K562 (cell line): ENCODE results near the gene GGTLC1. TPM values are rescaled to one million over a fixed set of nuclear protein-coding genes. Genes with fewer than 3 reads are reported as not detected.

Source experiments
- ATAC-seq: fragments of 200-7000 bp; cut with Tn5 transposase; 3 replicates; pipeline ENCODE4 v1.9.1; 2020; ENCODE audit warnings: moderate library complexity
- BruUV-seq: library from RNA; stranded (reverse); fragments of 400-500 nt; replicated peaks from 2 replicates; lab custom pipeline; 2021; lab: Mats Ljungman, UMichigan
- CTCF ChIA-PET: fragments of 300-600 bp; formaldehyde crosslinking; extraction: SDS; loops from one replicate; lab custom pipeline; 2021; ENCODE audit warnings: low intra/inter-chr PET ratio; lab: Yijun Ruan, JAX
- POLR2A ChIA-PET: fragments of 300-600, 350-650 bp; sonication (Branson Sonifier 250); formaldehyde crosslinking; extraction: SDS; loops from one replicate; lab custom pipeline; 2021; ENCODE audit warnings: antibody characterized with exemption, inconsistent platforms; lab: Yijun Ruan, JAX
- DNase-seq, 4 experiments: peaks; one replicate each; pipeline versions ENCODE4 v3.0.0 to v3.0.0-alpha.2; 2011 to 2018; ENCODE audit warnings: low spot score in 3 of 4, mixed read lengths in 3 of 4; ENCODE audit errors: extremely low read depth in 1 of 4
- FAIRE-seq: peaks from 2 replicates; lab custom pipeline; 2011; peaks lifted over from hg19 to GRCh38; lab: Jason Lieb, UNC
- H2AFZ ChIP-seq: 2 replicates; pipeline ENCODE4 v1.6.0; 2011; ENCODE audit warnings: low read depth, low read length, control low read depth, inconsistent platforms
- H3K27ac ChIP-seq: fragments of 200-600 bp; 3 replicates; pipeline ENCODE4 v1.8.0; 2011; ENCODE audit warnings: low read depth, mild to moderate bottlenecking, control low read depth, inconsistent platforms, low read length, moderate library complexity, mixed read lengths; ENCODE audit errors: extremely low read depth
- H3K27me3 ChIP-seq, 2 experiments: fragments of 300-600 bp in 1 of 2; 2 replicates in 1 of 2; 3 replicates in 1 of 2; pipeline versions ENCODE4 v1.6.0 to v1.8.0; 2011; ENCODE audit warnings: inconsistent platforms in 2 of 2, low read length in 2 of 2, mild to moderate bottlenecking in 1 of 2, mixed read lengths in 1 of 2, moderate library complexity in 1 of 2; ENCODE audit not compliant: control insufficient read depth in 2 of 2, insufficient read depth in 2 of 2
- H3K36me3 ChIP-seq: fragments of 300-600 bp; 3 replicates; pipeline ENCODE4 v1.8.0; 2011; ENCODE audit warnings: mild to moderate bottlenecking, low read length, inconsistent platforms; ENCODE audit not compliant: control insufficient read depth, insufficient read depth
- H3K4me1 ChIP-seq, 2 experiments: fragments of 200-600 bp in 1 of 2; replicated peaks in 1 of 2; 2 replicates in 1 of 2; 3 replicates in 1 of 2; pipeline versions ENCODE4 v1.5.1 to v1.8.0; 2011; ENCODE audit warnings: inconsistent platforms in 2 of 2, low read length in 2 of 2, mild to moderate bottlenecking in 1 of 2, mixed read lengths in 1 of 2, moderate library complexity in 1 of 2; ENCODE audit not compliant: control insufficient read depth in 2 of 2, insufficient read depth in 2 of 2
- H3K4me2 ChIP-seq: 2 replicates; pipeline ENCODE4 v1.6.1; 2011; ENCODE audit warnings: low read length, control low read depth, inconsistent platforms, mixed read lengths; ENCODE audit not compliant: insufficient read depth
- H3K4me3 ChIP-seq: fragments of 200-600 bp; sonication (generic), shearing (Covaris generic); 2 replicates; pipeline ENCODE4 v1.5.1; 2016; ENCODE audit warnings: control low read depth, inconsistent platforms
- H3K79me2 ChIP-seq: fragments of 200-600 bp; 3 replicates; pipeline ENCODE4 v1.8.0; 2011; ENCODE audit warnings: low read length, inconsistent platforms; ENCODE audit not compliant: control insufficient read depth, insufficient read depth
- H3K9ac ChIP-seq, 2 experiments: 2 replicates each; pipeline versions ENCODE4 v1.6.0 to v1.6.1; 2011; ENCODE audit warnings: low read depth in 2 of 2, low read length in 2 of 2, control low read depth in 1 of 2, inconsistent platforms in 1 of 2, mild to moderate bottlenecking in 1 of 2, mixed read lengths in 1 of 2; ENCODE audit not compliant: insufficient read depth in 1 of 2
- H3K9me1 ChIP-seq: one replicate; pipeline ENCODE4 v1.6.0; 2011; ENCODE audit warnings: inconsistent platforms, mild to moderate bottlenecking, low read length, moderate library complexity; ENCODE audit not compliant: control insufficient read depth, insufficient read depth
- H3K9me3 ChIP-seq: replicated peaks from 2 replicates; pipeline ENCODE4 v1.5.1; 2011; ENCODE audit warnings: low read depth, low read length, inconsistent platforms; ENCODE audit not compliant: control insufficient read depth, insufficient read depth
- H4K20me1 ChIP-seq: replicated peaks from 2 replicates; pipeline ENCODE4 v1.6.1; 2011; ENCODE audit warnings: low read length, inconsistent platforms, mixed read lengths; ENCODE audit not compliant: control insufficient read depth, insufficient read depth
- KDM2B ChIP-seq: fragments of 250-450 bp; sonication (Bioruptor Pico); IDR thresholded peaks from 2 replicates; pipeline ENCODE4 v1.8.0; 2021; ENCODE audit warnings: mild to moderate bottlenecking, moderate library complexity
- KLF16 ChIP-seq: IDR thresholded peaks from 2 replicates; pipeline ENCODE4 v1.6.1; 2016; ENCODE audit warnings: antibody characterized with exemption
- NFXL1 ChIP-seq: fragments of 450-650 bp; formaldehyde crosslinking; IDR thresholded peaks from 2 replicates; pipeline ENCODE4 v1.4.0; 2021; ENCODE audit warnings: mild to moderate bottlenecking
- NR1H2 ChIP-seq: sonication (generic); formaldehyde crosslinking; IDR thresholded peaks from 2 replicates; pipeline ENCODE4 v1.4.0; 2020; ENCODE audit warnings: mild to moderate bottlenecking, missing genetic modification reagents
- PYGO2 ChIP-seq: fragments of 450-650 bp; IDR thresholded peaks from 2 replicates; pipeline ENCODE4 v1.6.1; 2016; ENCODE audit warnings: mild to moderate bottlenecking, missing genetic modification characterization, moderate library complexity, missing compliant biosample characterization
- RNF219 ChIP-seq: fragments of 250-450 bp; sonication (Bioruptor Pico); IDR thresholded peaks from 2 replicates; pipeline ENCODE4 v1.5.0; 2022; ENCODE audit warnings: mild to moderate bottlenecking
- SMAD2 ChIP-seq: fragments of 150-350 bp; IDR thresholded peaks from 2 replicates; pipeline ENCODE4 v1.6.1; 2014; ENCODE audit warnings: low read depth, mild to moderate bottlenecking, low read length
- SREBF2 ChIP-seq: sonication (generic); formaldehyde crosslinking; IDR thresholded peaks from 2 replicates; pipeline ENCODE4 v1.4.0; 2020; ENCODE audit warnings: mild to moderate bottlenecking, missing genetic modification reagents
- TARDBP ChIP-seq: fragments of 450-650 bp; IDR thresholded peaks from 2 replicates; pipeline ENCODE4 v1.6.1; 2016
- TCF7L2 ChIP-seq: fragments of 150-350 bp; IDR thresholded peaks from 2 replicates; pipeline ENCODE4 v1.6.1; 2016; ENCODE audit warnings: low read depth, mild to moderate bottlenecking, low read length, moderate library complexity
- ZBTB2 ChIP-seq: fragments of 450-650 bp; IDR thresholded peaks from 2 replicates; pipeline ENCODE4 v1.6.1; 2016; ENCODE audit warnings: antibody characterized with exemption
- ZBTB5 ChIP-seq: fragments of 450-650 bp; IDR thresholded peaks from 2 replicates; pipeline ENCODE4 v1.6.1; 2017; ENCODE audit warnings: antibody characterized with exemption
- ZC3H11A ChIP-seq: IDR thresholded peaks from 2 replicates; pipeline ENCODE4 v1.6.1; 2012; ENCODE audit warnings: low read depth, low read length, improper control_type of control experiment
- ZNF395 ChIP-seq: fragments of 200-800 bp; sonication (Bioruptor generic); IDR thresholded peaks from 2 replicates; pipeline ENCODE4 v1.6.1; 2017; ENCODE audit warnings: missing genetic modification characterization, missing compliant biosample characterization
- WGBS: fragments of 100-300 bp; shearing (Covaris generic); methylation state at CpG from one replicate; pipeline ENCODE4 v1.1.6; 2016; ENCODE audit warnings: low coverage, mixed read lengths; ENCODE audit not compliant: insufficient coverage; ENCODE audit errors: missing lambda C conversion rate; 5-methylcytosine and 5-hydroxymethylcytosine counted together
- in situ Hi-C: fragments of 300-500 bp; cut with MboI; formaldehyde crosslinking; loops from 4 replicates; pipeline ENCODE4 v1.15.0; 2018; ENCODE audit warnings: inconsistent platforms, mixed read lengths
- intact Hi-C: fragments of 100-400 bp; cut with micrococcal nuclease; formaldehyde crosslinking; loops from 2 replicates; pipeline ENCODE4 v1.14.2; 2022
- polyA plus RNA-seq, 8 experiments: library from polyadenylated mRNA; depleted of rRNA in 4 of 8; stranded (reverse) in 5 of 8; unstranded in 3 of 8; fragments of >200 nt; fragmentation: Nextera tagmentation in 2 of 8; fragmentation: Illumina TruSeq in 1 of 8; extraction: Ambion mirVana in 2 of 8; extraction: Trizol in 1 of 8; gene quantifications; 2 replicates each; pipeline versions ENCODE4 v1.2.1 to v1.2.3, GENCODE V29; 2011 to 2014; ENCODE audit warnings: inconsistent platforms in 1 of 8, missing spikeins in 1 of 8
- total RNA-seq, 7 experiments: library from RNA; depleted of rRNA in 6 of 7; stranded (reverse); fragments of >200 nt in 6 of 7; fragmentation: Illumina TruSeq in 2 of 7; extraction: Trizol in 2 of 7; gene quantifications; 2 replicates each; pipeline versions ENCODE4 v1.2.1 to v1.2.3, GENCODE V29; 2011 to 2021; ENCODE audit warnings: low replicate concordance in 1 of 7

GGTLC1 gene
- total and polyA plus RNA-seq, 9 of the 15 experiments (the other 6 are each of a cell fraction or from before 2014, with no cell fraction given): not detected

GRCh38 chr20:24016607-24017457, 28.3 kb upstream of the GGTLC1 start:
- H3K27ac ChIP-seq: no peak overlapping the region
- ChIA-PET POLR2A (no interaction called here), CTCF (no interaction called here)
- no peak for DNase-seq
- in situ Hi-C loops: no loop called here
- no peak overlapping the region for H2AFZ ChIP-seq
- intact Hi-C loops: no loop called here
- FAIRE-seq: no peak
- no peaks in the 10 kb centered on the region for H3K4me1 ChIP-seq
- BruUV-seq: no TSS peak
- WGBS: 0% methylated on average over 8 of the region's 8 CpGs
- no peaks in the 10 kb centered on the region for H3K36me3 ChIP-seq
- no peaks in the 10 kb centered on the region for H3K9me1 ChIP-seq
- H3K9ac ChIP-seq: no peak overlapping the region
- H3K79me2 ChIP-seq: no peaks in the 10 kb centered on the region
- H4K20me1 ChIP-seq: no peaks in the 10 kb centered on the region
- no peaks in the 10 kb centered on the region for H3K9me3 ChIP-seq
- peaks cover 0 to 16% of the 10 kb centered on the region in 2 experiments; a peak in 1 of 5 replicates for H3K27me3 ChIP-seq
- no peak for ATAC-seq
- H3K4me2 ChIP-seq: no peak overlapping the region
- H3K4me3 ChIP-seq: no peak overlapping the region
- TF ChIP-seq ZBTB5: no peak
- no peak for TF ChIP-seq KLF16
- no peak for TF ChIP-seq KDM2B (CRISPR knock-in tag)
- no peak for TF ChIP-seq RNF219 (CRISPR knock-in tag)
- TF ChIP-seq NR1H2 (CRISPR knock-in tag): no peak
- no peak for TF ChIP-seq ZC3H11A
- TF ChIP-seq TARDBP: no peak
- TF ChIP-seq SMAD2: no peak
- no peak for TF ChIP-seq PYGO2 (tag)
- no peak for TF ChIP-seq TCF7L2
- TF ChIP-seq SREBF2: no peak
- TF ChIP-seq NFXL1 (CRISPR knock-in tag): no peak
- TF ChIP-seq ZBTB2: no peak
- TF ChIP-seq ZNF395: no peak
